Activated CD4-positive, alpha-beta T cell treated with anti-CD3 and anti-CD28 coated beads, Interleukin-10, Interleukin-2, amounts not matched to agents 100 ng/mL and 50 ng/mL, durations not matched to agents 16 hours and 8 hours (primary cell): Measurements from ENCODE around the gene FASN.
A peak's percentile ranks its signal among the peaks of the same experiment; 100 is the strongest.

Experiments used
- DNase-seq: peaks from one replicate; pipeline ENCODE4 v3.0.0-alpha.2; 2020

FASN gene

GRCh38 chr17:82072827-82073226 lies 25.2 kb downstream of the FASN start:
- DNase-seq: no peak

GRCh38 chr17:82070611-82071010 lies 27.4 kb downstream of the FASN start:
- no peak for DNase-seq

GRCh38 chr17:82065638-82066303 lies 32.3 kb downstream of the FASN start, which contains the start of gene DUS1L:
TSS of gene DUS1L (minus strand) at chr17:82065804. CDS start at chr17:82065059, 745 bp downstream.
- DNase-seq: peak; percentile 79

GRCh38 chr17:82065193-82065637 lies 32.8 kb downstream of the FASN start:
- no peak for DNase-seq

- no peak for DNase-seq
Measured at GRCh38 chr17:82064433-82065192, 33.4 kb downstream of the FASN start.

- no peak for DNase-seq
Measured at GRCh38 chr17:82063424-82064415, 34.3 kb downstream of the FASN start.

GRCh38 chr17:82062984-82063368 lies 35.1 kb downstream of the FASN start:
- no peak for DNase-seq

GRCh38 chr17:82062076-82062983 lies 35.7 kb downstream of the FASN start:
- DNase-seq: no peak

- DNase-seq: no peak
Measured at GRCh38 chr17:82061047-82061925, 36.8 kb downstream of the FASN start.

GRCh38 chr17:82060614-82061013 lies 37.4 kb downstream of the FASN start:
- no peak for DNase-seq

- DNase-seq: no peak
Measured at GRCh38 chr17:82060001-82060380, 38.0 kb downstream of the FASN start.

GRCh38 chr17:82059272-82060000 lies 38.6 kb downstream of the FASN start:
- DNase-seq: no peak

- no peak for DNase-seq
Measured at GRCh38 chr17:82058855-82059249, 39.2 kb downstream of the FASN start.

GRCh38 chr17:82058230-82058854 lies 39.7 kb downstream of the FASN start:
- no peak for DNase-seq

- no peak for DNase-seq
Measured at GRCh38 chr17:82056729-82057621, 41.1 kb downstream of the FASN start.

GRCh38 chr17:82055965-82056728 lies 41.9 kb downstream of the FASN start:
- DNase-seq: no peak

- DNase-seq: no peak
Measured at GRCh38 chr17:82055023-82055964, 42.7 kb downstream of the FASN start.
